GM21515 (cell line): ENCODE data around the gene SHC2.
"Not testable (repeated sequence)": the region's sequence is repeated elsewhere in the genome, so short reads cannot be mapped to it uniquely, and the experiment has no call there.

Experiments used
- ATAC-seq: cut with Tn5 transposase; IDR thresholded peaks from one replicate; pipeline ENCODE4 v1.9.1; 2021; ENCODE audit not compliant: unreplicated experiment

Gene SHC2

GRCh38 chr19:450912-451481 is 9.8 kb downstream of the SHC2 start:
- ATAC-seq = not testable (repeated sequence)

- no peak for ATAC-seq
Measured at GRCh38 chr19:449916-450315, 10.9 kb downstream of the SHC2 start.

- no peak for ATAC-seq
Measured at GRCh38 chr19:447816-448560, 12.8 kb downstream of the SHC2 start.

GRCh38 chr19:447064-447426 is 13.8 kb downstream of the SHC2 start:
- no peak for ATAC-seq

- no peak for ATAC-seq
Measured at GRCh38 chr19:444677-445210, 16.1 kb downstream of the SHC2 start.

- ATAC-seq = no peak
Measured at GRCh38 chr19:443005-443404, 17.8 kb downstream of the SHC2 start.

GRCh38 chr19:442085-442484 is 18.7 kb downstream of the SHC2 start:
- no peak for ATAC-seq

- ATAC-seq = no peak
Measured at GRCh38 chr19:441213-441836, 19.5 kb downstream of the SHC2 start.

GRCh38 chr19:440391-441212 is 20.2 kb downstream of the SHC2 start:
- no peak for ATAC-seq

GRCh38 chr19:439167-439900 is 21.5 kb downstream of the SHC2 start:
- no peak for ATAC-seq

- no peak for ATAC-seq
Measured at GRCh38 chr19:438416-438958, 22.3 kb downstream of the SHC2 start.

GRCh38 chr19:437041-437440 is 23.8 kb downstream of the SHC2 start:
- no peak for ATAC-seq

GRCh38 chr19:436413-436950 is 24.4 kb downstream of the SHC2 start:
- ATAC-seq = no peak

GRCh38 chr19:435707-436412 is 25.0 kb downstream of the SHC2 start:
- ATAC-seq = no peak

GRCh38 chr19:435056-435706 is 25.7 kb downstream of the SHC2 start:
- ATAC-seq = no peak

GRCh38 chr19:434152-434960 is 26.5 kb downstream of the SHC2 start:
- ATAC-seq = no peak

- no peak for ATAC-seq
Measured at GRCh38 chr19:430701-431100, 30.1 kb downstream of the SHC2 start.

- ATAC-seq = no peak
Measured at GRCh38 chr19:428149-428548, 32.7 kb downstream of the SHC2 start.
